ENCODE results near the gene VTI1A.

- TF ChIP-seq, protein P1, sequence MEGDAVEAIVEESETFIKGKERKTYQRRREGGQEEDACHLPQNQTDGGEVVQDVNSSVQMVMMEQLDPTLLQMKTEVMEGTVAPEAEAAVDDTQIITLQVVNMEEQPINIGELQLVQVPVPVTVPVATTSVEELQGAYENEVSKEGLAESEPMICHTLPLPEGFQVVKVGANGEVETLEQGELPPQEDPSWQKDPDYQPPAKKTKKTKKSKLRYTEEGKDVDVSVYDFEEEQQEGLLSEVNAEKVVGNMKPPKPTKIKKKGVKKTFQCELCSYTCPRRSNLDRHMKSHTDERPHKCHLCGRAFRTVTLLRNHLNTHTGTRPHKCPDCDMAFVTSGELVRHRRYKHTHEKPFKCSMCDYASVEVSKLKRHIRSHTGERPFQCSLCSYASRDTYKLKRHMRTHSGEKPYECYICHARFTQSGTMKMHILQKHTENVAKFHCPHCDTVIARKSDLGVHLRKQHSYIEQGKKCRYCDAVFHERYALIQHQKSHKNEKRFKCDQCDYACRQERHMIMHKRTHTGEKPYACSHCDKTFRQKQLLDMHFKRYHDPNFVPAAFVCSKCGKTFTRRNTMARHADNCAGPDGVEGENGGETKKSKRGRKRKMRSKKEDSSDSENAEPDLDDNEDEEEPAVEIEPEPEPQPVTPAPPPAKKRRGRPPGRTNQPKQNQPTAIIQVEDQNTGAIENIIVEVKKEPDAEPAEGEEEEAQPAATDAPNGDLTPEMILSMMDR (IDR thresholded peaks at IDR 0.05; ENCODE audit: low read depth, low read length, missing input control), result no peak
- TF ChIP-seq MAX (IDR thresholded peaks at IDR 0.05), result no peak
- TF ChIP-seq RAD21 (IDR thresholded peaks at IDR 0.05), result no peak
- no peak for TF ChIP-seq REST (IDR thresholded peaks at IDR 0.05)
- no peak for TF ChIP-seq TAF1 (conservative IDR thresholded peaks at IDR 0.05)
- no peak for TF ChIP-seq ZBTB33 (IDR thresholded peaks at IDR 0.05)
- TF ChIP-seq FOXA1 (IDR thresholded peaks at IDR 0.05), result no peak
- TF ChIP-seq RXRA (IDR thresholded peaks at IDR 0.05), result no peak
- TF ChIP-seq GABPA (IDR thresholded peaks at IDR 0.05 in 1 of 2, conservative IDR thresholded peaks at IDR 0.05 in 1 of 2), result no peak
- no peak for TF ChIP-seq EGR1 (IDR thresholded peaks at IDR 0.05; ENCODE audit: low read depth in 2 of 2)
- no peak for TF ChIP-seq YY1 (IDR thresholded peaks at IDR 0.05)
These were observed 559 bp downstream of the VTI1A start for GRCh38 chr10:112447620-112447928.

Data from liver (tissue), 3 donors.